PC-9 (cell line): ENCODE measurements around the gene C3.

Source experiments
- EZH2 ChIP-seq: fragments of 200-600 bp; sonication (generic); IDR thresholded peaks from 2 replicates; pipeline ENCODE4 v1.8.0; 2017; ENCODE audit warnings: antibody characterized with exemption, low read depth
- TF ChIP-seq, protein P1 (sequence below): fragments of 200-600 bp; sonication (generic); conservative IDR thresholded peaks from 2 replicates; pipeline ENCODE4 v1.6.1; 2017; ENCODE audit warnings: mixed run types, antibody characterized with exemption, mild to moderate bottlenecking, moderate library complexity

DNA sequence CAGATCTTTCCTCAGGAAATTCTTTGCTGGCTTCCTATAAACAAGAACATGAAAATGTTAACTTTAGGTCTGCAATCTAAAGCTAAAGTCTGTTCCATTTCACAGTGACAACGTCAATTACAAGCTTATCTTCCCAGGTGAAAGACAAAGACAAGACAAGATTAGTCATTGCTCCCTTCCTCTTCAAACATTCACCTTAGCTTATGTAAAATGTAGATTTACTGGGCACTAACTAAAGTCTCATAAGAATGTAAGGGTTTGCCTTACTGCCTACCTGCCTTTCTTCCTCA is 67.7 kb downstream of the C3 start:
- TF ChIP-seq, protein P1, sequence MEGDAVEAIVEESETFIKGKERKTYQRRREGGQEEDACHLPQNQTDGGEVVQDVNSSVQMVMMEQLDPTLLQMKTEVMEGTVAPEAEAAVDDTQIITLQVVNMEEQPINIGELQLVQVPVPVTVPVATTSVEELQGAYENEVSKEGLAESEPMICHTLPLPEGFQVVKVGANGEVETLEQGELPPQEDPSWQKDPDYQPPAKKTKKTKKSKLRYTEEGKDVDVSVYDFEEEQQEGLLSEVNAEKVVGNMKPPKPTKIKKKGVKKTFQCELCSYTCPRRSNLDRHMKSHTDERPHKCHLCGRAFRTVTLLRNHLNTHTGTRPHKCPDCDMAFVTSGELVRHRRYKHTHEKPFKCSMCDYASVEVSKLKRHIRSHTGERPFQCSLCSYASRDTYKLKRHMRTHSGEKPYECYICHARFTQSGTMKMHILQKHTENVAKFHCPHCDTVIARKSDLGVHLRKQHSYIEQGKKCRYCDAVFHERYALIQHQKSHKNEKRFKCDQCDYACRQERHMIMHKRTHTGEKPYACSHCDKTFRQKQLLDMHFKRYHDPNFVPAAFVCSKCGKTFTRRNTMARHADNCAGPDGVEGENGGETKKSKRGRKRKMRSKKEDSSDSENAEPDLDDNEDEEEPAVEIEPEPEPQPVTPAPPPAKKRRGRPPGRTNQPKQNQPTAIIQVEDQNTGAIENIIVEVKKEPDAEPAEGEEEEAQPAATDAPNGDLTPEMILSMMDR = no peak
- TF ChIP-seq EZH2 = no peak
